PFSK-1 (cell line): ENCODE measurements around the gene ZNF611.

ENCODE experiments used
- FOXP2 ChIP-seq: optimal IDR thresholded peaks from 2 replicates; pipeline ENCODE3; 2011; ENCODE audit warnings: borderline replicate concordance, control low read depth, inconsistent platforms; ENCODE audit not compliant: insufficient read depth; ENCODE audit errors: extremely low read length, extremely low read depth
- POLR2AphosphoS5 ChIP-seq: IDR thresholded peaks from 2 replicates; pipeline ENCODE4 v1.6.1; 2012; ENCODE audit warnings: low read depth, mild to moderate bottlenecking, control low read depth, low read length, moderate library complexity
- SIN3A ChIP-seq: IDR thresholded peaks from 2 replicates; pipeline ENCODE4 v1.6.1; 2012; ENCODE audit warnings: mild to moderate bottlenecking, low read length, moderate library complexity, borderline replicate concordance; ENCODE audit not compliant: insufficient read depth
- TAF1 ChIP-seq: IDR thresholded peaks from 2 replicates; pipeline ENCODE4 v1.6.1; 2012; ENCODE audit warnings: low read length, control low read depth, borderline replicate concordance; ENCODE audit not compliant: insufficient read depth
- TF ChIP-seq, protein P1 (sequence below), 2 experiments: IDR thresholded peaks; 2 replicates each; pipeline versions ENCODE4 v1.6.1 to v1.8.0; 2011 to 2012; ENCODE audit warnings: low read depth in 2 of 2, low read length in 2 of 2, control low read depth in 1 of 2, inconsistent platforms in 1 of 2, mild to moderate bottlenecking in 1 of 2, moderate library complexity in 1 of 2; ENCODE audit not compliant: insufficient read depth in 1 of 2

Gene ZNF611

DNA sequence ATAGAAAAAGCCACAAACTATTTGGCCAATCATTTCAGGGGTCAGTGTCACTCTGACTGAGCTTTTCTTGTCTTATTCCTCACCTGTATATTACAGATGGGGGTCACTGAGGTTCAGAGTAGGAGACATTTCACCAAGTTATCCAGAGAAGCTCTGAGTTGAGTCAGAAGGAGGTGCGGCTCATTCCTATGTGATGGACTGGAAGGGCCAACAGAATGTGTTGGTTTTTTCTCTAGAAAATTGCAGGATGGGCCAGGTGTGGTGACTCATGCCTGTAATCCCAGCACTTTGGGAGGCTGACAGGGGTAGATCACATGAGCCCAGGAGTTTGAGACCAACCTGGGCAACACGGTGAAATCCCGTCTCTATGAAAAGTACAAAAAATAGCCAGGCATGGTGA lies 72.2 kb downstream of the ZNF611 start:
- TF ChIP-seq TAF1 = no peak
- TF ChIP-seq SIN3A = no peak
- TF ChIP-seq, protein P1, sequence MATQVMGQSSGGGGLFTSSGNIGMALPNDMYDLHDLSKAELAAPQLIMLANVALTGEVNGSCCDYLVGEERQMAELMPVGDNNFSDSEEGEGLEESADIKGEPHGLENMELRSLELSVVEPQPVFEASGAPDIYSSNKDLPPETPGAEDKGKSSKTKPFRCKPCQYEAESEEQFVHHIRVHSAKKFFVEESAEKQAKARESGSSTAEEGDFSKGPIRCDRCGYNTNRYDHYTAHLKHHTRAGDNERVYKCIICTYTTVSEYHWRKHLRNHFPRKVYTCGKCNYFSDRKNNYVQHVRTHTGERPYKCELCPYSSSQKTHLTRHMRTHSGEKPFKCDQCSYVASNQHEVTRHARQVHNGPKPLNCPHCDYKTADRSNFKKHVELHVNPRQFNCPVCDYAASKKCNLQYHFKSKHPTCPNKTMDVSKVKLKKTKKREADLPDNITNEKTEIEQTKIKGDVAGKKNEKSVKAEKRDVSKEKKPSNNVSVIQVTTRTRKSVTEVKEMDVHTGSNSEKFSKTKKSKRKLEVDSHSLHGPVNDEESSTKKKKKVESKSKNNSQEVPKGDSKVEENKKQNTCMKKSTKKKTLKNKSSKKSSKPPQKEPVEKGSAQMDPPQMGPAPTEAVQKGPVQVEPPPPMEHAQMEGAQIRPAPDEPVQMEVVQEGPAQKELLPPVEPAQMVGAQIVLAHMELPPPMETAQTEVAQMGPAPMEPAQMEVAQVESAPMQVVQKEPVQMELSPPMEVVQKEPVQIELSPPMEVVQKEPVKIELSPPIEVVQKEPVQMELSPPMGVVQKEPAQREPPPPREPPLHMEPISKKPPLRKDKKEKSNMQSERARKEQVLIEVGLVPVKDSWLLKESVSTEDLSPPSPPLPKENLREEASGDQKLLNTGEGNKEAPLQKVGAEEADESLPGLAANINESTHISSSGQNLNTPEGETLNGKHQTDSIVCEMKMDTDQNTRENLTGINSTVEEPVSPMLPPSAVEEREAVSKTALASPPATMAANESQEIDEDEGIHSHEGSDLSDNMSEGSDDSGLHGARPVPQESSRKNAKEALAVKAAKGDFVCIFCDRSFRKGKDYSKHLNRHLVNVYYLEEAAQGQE (IDR thresholded peaks at IDR 0.05; ENCODE audit: insufficient read depth in 1 of 2, low read depth in 2 of 2, low read length in 2 of 2) = no peak
- TF ChIP-seq POLR2AphosphoS5 = no peak
- no peak for TF ChIP-seq FOXP2

DNA sequence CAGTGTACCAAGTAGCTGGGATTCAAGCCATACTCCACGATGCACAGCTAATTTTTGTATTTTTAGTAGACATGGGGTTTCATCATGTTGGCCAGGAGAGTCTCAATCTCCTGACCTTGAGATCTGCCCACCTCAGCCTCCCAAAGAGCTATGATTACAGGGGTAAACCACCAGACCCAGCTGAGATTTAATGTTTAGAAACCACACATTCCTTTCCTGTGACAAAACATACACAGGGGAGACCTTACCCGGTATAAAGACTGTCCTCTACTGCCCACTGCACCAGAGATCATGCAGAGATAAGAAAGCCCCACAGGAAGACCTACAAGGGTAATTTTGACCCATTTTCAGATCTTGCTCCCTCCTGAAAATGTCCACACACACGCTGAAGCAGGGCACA lies 73.9 kb downstream of the ZNF611 start:
- TF ChIP-seq FOXP2 (no peak), POLR2AphosphoS5 (no peak), TAF1 (no peak), SIN3A (no peak)
- TF ChIP-seq, protein P1 (IDR thresholded peaks at IDR 0.05; ENCODE audit: insufficient read depth in 1 of 2, low read depth in 2 of 2, low read length in 2 of 2) = no peak

DNA sequence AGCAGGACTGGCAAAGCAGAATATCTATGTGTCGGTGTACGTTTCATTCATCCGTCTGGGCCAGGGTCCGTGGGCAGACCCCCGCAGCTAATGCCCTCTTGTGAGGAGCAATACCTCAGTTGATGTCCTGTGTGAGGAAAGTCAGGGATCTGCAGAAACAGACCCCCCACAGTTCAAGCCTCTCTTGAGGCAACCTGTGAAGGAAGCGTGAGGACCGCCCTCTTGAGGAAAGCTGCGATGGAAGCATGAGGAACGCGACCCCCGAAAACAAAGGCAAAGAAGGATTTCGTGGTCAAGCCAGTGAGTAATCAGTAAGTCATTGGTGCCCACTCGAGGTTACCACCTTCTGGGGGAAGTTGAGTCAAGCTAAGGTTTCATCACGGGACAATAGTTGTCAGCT lies 75.8 kb downstream of the ZNF611 start:
- TF ChIP-seq POLR2AphosphoS5 = no peak
- TF ChIP-seq, protein P1 (IDR thresholded peaks at IDR 0.05; ENCODE audit: insufficient read depth in 1 of 2, low read depth in 2 of 2, low read length in 2 of 2) = no peak
- no peak for TF ChIP-seq TAF1
- TF ChIP-seq SIN3A = no peak
- TF ChIP-seq FOXP2 = no peak

DNA sequence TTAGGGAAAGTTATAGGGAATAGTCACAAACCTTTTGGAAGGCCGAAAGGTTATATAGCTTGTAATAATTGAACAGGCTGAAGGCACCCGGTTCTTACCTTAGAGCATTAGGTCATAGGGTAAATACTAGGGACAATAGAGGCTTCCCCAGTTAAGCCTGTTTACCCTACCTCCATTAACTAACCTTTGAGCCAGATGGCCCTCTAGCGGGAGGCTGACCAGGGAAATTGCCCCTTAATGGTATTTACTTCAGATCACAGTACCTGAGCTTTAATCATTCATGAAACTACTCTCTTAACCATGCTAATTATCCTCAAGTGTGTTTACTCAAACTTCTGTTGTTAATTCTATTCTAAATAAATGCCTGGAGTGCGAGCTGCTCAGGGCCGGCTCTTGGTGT lies 76.2 kb downstream of the ZNF611 start:
- TF ChIP-seq FOXP2 = no peak
- no peak for TF ChIP-seq POLR2AphosphoS5
- no peak for TF ChIP-seq SIN3A
- TF ChIP-seq, protein P1 (IDR thresholded peaks at IDR 0.05; ENCODE audit: insufficient read depth in 1 of 2, low read depth in 2 of 2, low read length in 2 of 2) = no peak
- no peak for TF ChIP-seq TAF1

DNA sequence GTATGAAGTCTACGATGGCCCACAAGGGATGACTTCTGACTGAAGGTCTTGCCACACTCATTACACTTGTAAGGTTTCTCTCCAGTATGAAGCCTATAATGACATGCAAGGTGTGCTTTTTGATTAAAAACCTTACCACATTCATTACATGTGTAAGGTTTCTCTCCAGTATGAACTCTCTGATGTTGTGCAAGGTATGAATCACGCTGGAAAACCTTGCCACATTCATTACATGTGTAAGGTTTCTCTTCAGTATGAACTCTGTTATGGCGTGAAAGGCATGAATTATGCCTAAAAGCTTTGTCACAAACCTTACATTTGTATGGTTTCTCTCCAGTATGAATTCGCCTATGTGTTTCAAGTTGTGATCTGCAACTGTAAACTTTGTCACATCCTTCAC lies 81.7 kb downstream of the ZNF611 start:
- TF ChIP-seq, protein P1 (IDR thresholded peaks at IDR 0.05; ENCODE audit: insufficient read depth in 1 of 2, low read depth in 2 of 2, low read length in 2 of 2) = no peak
- TF ChIP-seq TAF1 (no peak), SIN3A (no peak), FOXP2 (no peak), POLR2AphosphoS5 (no peak)
